GM23338 (cell line): Measurements from ENCODE around the gene PDE12. TPM values are rescaled to one million over a fixed set of nuclear protein-coding genes. Genes with fewer than 3 reads are reported as not detected.

Source experiments
- ATAC-seq: fragments of 200-7000 bp; cut with Tn5 transposase; 3 replicates; pipeline ENCODE4 v1.9.1; 2020
- DNase-seq: peaks from one replicate; pipeline ENCODE4 v3.0.0-alpha.2; 2015; ENCODE audit warnings: low spot score
- H2AFZ ChIP-seq: fragments of 200-600 bp; sonication (generic); 2 replicates; pipeline ENCODE4 v1.8.0; 2016; ENCODE audit warnings: antibody characterized with exemption, mild to moderate bottlenecking, moderate library complexity
- H3F3A ChIP-seq: fragments of 200-600 bp; sonication (generic); replicated peaks from 2 replicates; pipeline ENCODE4 v1.8.0; 2017; ENCODE audit warnings: antibody characterized with exemption, mixed run types, low read depth
- H3K27ac ChIP-seq: fragments of 200-600 bp; sonication (generic); 2 replicates; pipeline ENCODE4 v1.6.1; 2016; ENCODE audit warnings: low read depth
- H3K27me3 ChIP-seq: fragments of 200-600 bp; sonication (generic); 2 replicates; pipeline ENCODE4 v1.8.0; 2016; ENCODE audit warnings: mild to moderate bottlenecking, mixed run types, moderate library complexity; ENCODE audit not compliant: insufficient read depth
- H3K36me3 ChIP-seq: fragments of 200-600 bp; sonication (generic); 2 replicates; pipeline ENCODE4 v1.8.0; 2016; ENCODE audit warnings: mild to moderate bottlenecking; ENCODE audit not compliant: insufficient read depth
- H3K4me1 ChIP-seq: fragments of 200-600 bp; sonication (generic); 2 replicates; pipeline ENCODE4 v1.8.0; 2016; ENCODE audit warnings: mild to moderate bottlenecking, moderate library complexity; ENCODE audit not compliant: insufficient read depth
- H3K4me2 ChIP-seq: fragments of 200-600 bp; sonication (generic); 2 replicates; pipeline ENCODE4 v1.7.1; 2017; ENCODE audit warnings: mixed run types
- H3K4me3 ChIP-seq: fragments of 200-600 bp; sonication (generic); 2 replicates; pipeline ENCODE4 v1.6.1; 2016; ENCODE audit warnings: mixed run types
- H3K79me2 ChIP-seq: fragments of 200-600 bp; sonication (generic); replicated peaks from 2 replicates; pipeline ENCODE4 v1.8.0; 2017; ENCODE audit warnings: mild to moderate bottlenecking; ENCODE audit not compliant: insufficient read depth
- H3K9me2 ChIP-seq: fragments of 200-600 bp; sonication (generic); 2 replicates; pipeline ENCODE4 v1.8.0; 2017; ENCODE audit not compliant: insufficient read depth
- H4K20me1 ChIP-seq: fragments of 200-600 bp; sonication (generic); replicated peaks from 2 replicates; pipeline ENCODE4 v1.8.0; 2017; ENCODE audit warnings: mild to moderate bottlenecking; ENCODE audit not compliant: insufficient read depth
- H3K27ac Mint-ChIP-seq: 2 replicates; pipeline ENCODE4 v1.8.0; 2020; ENCODE audit warnings: inconsistent platforms, mild to moderate bottlenecking, moderate library complexity, mixed read lengths
- H3K27me3 Mint-ChIP-seq: 3 replicates; pipeline ENCODE4 v1.8.0; 2022; ENCODE audit warnings: low read depth, mild to moderate bottlenecking, moderate library complexity, mixed read lengths, inconsistent platforms; ENCODE audit not compliant: insufficient read depth, poor library complexity
- H3K36me3 Mint-ChIP-seq: 3 replicates; pipeline ENCODE4 v1.8.0; 2021; ENCODE audit warnings: low read depth, mild to moderate bottlenecking, inconsistent platforms, moderate library complexity, mixed read lengths
- H3K4me1 Mint-ChIP-seq: 3 replicates; pipeline ENCODE4 v1.8.0; 2020; ENCODE audit warnings: mild to moderate bottlenecking, inconsistent platforms, mixed read lengths
- H3K4me3 Mint-ChIP-seq: 3 replicates; pipeline ENCODE4 v1.8.0; 2021; ENCODE audit warnings: moderate library complexity, mild to moderate bottlenecking, inconsistent platforms, mixed read lengths
- H3K9me3 Mint-ChIP-seq: 3 replicates; pipeline ENCODE4 v1.8.0; 2020; ENCODE audit warnings: moderate library complexity, mild to moderate bottlenecking, inconsistent platforms, mixed read lengths
- CREB1 ChIP-seq: fragments of 250-450 bp; sonication (Bioruptor Pico); IDR thresholded peaks from 2 replicates; pipeline ENCODE4 v1.5.0; 2020; ENCODE audit warnings: low read depth, mild to moderate bottlenecking, moderate library complexity
- EZH2 ChIP-seq: fragments of 200-600 bp; sonication (generic); IDR thresholded peaks from one replicate; pipeline ENCODE4 v1.8.0; 2017; ENCODE audit warnings: antibody characterized with exemption, mild to moderate bottlenecking, low read depth; ENCODE audit not compliant: unreplicated experiment
- EZH2phosphoT487 ChIP-seq: fragments of 200-600 bp; sonication (generic); IDR thresholded peaks from one replicate; pipeline ENCODE4 v1.8.1; 2018; ENCODE audit warnings: antibody characterized with exemption; ENCODE audit not compliant: unreplicated experiment
- JUNB ChIP-seq: IDR thresholded peaks from one replicate; pipeline ENCODE4 v1.6.1; 2016; ENCODE audit warnings: antibody characterized with exemption; ENCODE audit not compliant: unreplicated experiment
- NANOG ChIP-seq: IDR thresholded peaks from 2 replicates; pipeline ENCODE4 v1.6.1; 2016; ENCODE audit warnings: antibody characterized with exemption, borderline replicate concordance
- POLR2AphosphoS5 ChIP-seq: IDR thresholded peaks from 2 replicates; pipeline ENCODE4 v1.6.1; 2016; ENCODE audit warnings: antibody characterized with exemption, low read depth
- REST ChIP-seq: IDR thresholded peaks from one replicate; pipeline ENCODE4 v1.6.1; 2018; ENCODE audit warnings: antibody characterized with exemption; ENCODE audit not compliant: unreplicated experiment
- STAT1 ChIP-seq: IDR thresholded peaks from one replicate; pipeline ENCODE4 v1.6.1; 2016; ENCODE audit warnings: antibody characterized with exemption; ENCODE audit not compliant: unreplicated experiment
- ZNF114 ChIP-seq: fragments of 250-450 bp; sonication (Bioruptor Pico); IDR thresholded peaks from 2 replicates; pipeline ENCODE4 v1.5.0; 2020; ENCODE audit warnings: mild to moderate bottlenecking, moderate library complexity
- ZNF331 ChIP-seq: fragments of 250-450 bp; sonication (Bioruptor Pico); IDR thresholded peaks from 2 replicates; pipeline ENCODE4 v1.5.0; 2020; ENCODE audit warnings: low read depth, mild to moderate bottlenecking, moderate library complexity
- ZNF462 ChIP-seq: fragments of 250-450 bp; sonication (Bioruptor Pico); IDR thresholded peaks from 2 replicates; pipeline ENCODE4 v1.5.0; 2020; ENCODE audit warnings: mild to moderate bottlenecking, moderate library complexity
- polyA plus RNA-seq: library from polyadenylated mRNA; unstranded; fragments of >200 nt; fragmentation: Nextera tagmentation; extraction: Ambion mirVana; gene quantifications from 2 replicates; pipeline ENCODE4 v1.2.1, GENCODE V29; 2016
- total RNA-seq: library from RNA; depleted of rRNA; stranded (reverse); fragments of >200 nt; shearing (Covaris generic); gene quantifications from 2 replicates; pipeline ENCODE4 v1.2.3, GENCODE V29; 2014
- TF ChIP-seq, protein P1 (sequence below), 2 experiments: fragments of 200-600 bp in 1 of 2; sonication (generic) in 1 of 2; conservative IDR thresholded peaks; 2 replicates each; pipeline versions ENCODE4 v1.5.1 to v1.6.1; 2016 to 2017; ENCODE audit warnings: antibody characterized with exemption in 2 of 2, low read depth in 2 of 2, mild to moderate bottlenecking in 2 of 2, moderate library complexity in 1 of 2
- TF ChIP-seq, protein P2 (sequence below): IDR thresholded peaks from 2 replicates; pipeline ENCODE4 v1.6.1; 2016; ENCODE audit warnings: antibody characterized with exemption

PDE12 gene
- total and polyA plus RNA-seq, 2 experiments from 2014 or later: 5.0 to 14.3 TPM

DNA sequence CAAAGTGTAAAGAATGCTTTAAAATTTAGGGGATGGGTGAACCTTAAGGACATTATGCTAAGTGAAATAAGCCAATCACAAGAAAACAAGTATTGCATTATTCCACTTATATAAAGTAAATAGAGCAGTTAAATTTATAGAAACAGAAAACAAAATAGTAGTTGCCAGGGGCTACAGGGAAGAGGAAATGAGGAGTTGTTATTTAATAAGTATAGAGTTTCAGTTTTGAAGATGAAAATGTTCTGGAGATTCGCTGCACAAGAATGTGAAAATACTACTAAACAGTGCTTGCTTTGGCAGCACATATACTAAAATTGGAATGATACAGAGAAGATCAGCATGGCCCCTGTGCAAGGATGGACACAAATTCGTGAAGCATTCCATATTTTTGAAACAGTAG lies 43.9 kb upstream of the PDE12 start:
- no peak overlapping the region for H3K4me3 ChIP-seq
- H3K27ac ChIP-seq: no peak overlapping the region
- ATAC-seq (no peak), DNase-seq (no peak)
- H3K79me2 ChIP-seq: no peaks in the 10 kb centered on the region
- no peak for TF ChIP-seq REST
- TF ChIP-seq EZH2phosphoT487: no peak
- TF ChIP-seq JUNB: no peak
- TF ChIP-seq STAT1: no peak
- no peak for TF ChIP-seq ZNF331 (CRISPR knock-in tag)
- no peak for TF ChIP-seq EZH2
- no peak for TF ChIP-seq POLR2AphosphoS5
- TF ChIP-seq, protein P1, sequence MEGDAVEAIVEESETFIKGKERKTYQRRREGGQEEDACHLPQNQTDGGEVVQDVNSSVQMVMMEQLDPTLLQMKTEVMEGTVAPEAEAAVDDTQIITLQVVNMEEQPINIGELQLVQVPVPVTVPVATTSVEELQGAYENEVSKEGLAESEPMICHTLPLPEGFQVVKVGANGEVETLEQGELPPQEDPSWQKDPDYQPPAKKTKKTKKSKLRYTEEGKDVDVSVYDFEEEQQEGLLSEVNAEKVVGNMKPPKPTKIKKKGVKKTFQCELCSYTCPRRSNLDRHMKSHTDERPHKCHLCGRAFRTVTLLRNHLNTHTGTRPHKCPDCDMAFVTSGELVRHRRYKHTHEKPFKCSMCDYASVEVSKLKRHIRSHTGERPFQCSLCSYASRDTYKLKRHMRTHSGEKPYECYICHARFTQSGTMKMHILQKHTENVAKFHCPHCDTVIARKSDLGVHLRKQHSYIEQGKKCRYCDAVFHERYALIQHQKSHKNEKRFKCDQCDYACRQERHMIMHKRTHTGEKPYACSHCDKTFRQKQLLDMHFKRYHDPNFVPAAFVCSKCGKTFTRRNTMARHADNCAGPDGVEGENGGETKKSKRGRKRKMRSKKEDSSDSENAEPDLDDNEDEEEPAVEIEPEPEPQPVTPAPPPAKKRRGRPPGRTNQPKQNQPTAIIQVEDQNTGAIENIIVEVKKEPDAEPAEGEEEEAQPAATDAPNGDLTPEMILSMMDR (conservative IDR thresholded peaks at IDR 0.05; ENCODE audit: low read depth in 2 of 2): no peak
- TF ChIP-seq, protein P2, sequence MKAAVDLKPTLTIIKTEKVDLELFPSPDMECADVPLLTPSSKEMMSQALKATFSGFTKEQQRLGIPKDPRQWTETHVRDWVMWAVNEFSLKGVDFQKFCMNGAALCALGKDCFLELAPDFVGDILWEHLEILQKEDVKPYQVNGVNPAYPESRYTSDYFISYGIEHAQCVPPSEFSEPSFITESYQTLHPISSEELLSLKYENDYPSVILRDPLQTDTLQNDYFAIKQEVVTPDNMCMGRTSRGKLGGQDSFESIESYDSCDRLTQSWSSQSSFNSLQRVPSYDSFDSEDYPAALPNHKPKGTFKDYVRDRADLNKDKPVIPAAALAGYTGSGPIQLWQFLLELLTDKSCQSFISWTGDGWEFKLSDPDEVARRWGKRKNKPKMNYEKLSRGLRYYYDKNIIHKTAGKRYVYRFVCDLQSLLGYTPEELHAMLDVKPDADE: no peak
- no peak for TF ChIP-seq ZNF114
- TF ChIP-seq CREB1 (CRISPR knock-in tag): no peak
- TF ChIP-seq ZNF462 (CRISPR knock-in tag): no peak
- TF ChIP-seq NANOG: no peak
- no peaks in the 10 kb centered on the region for H3K27me3 ChIP-seq
- H3K36me3 ChIP-seq: no peaks in the 10 kb centered on the region
- Mint-ChIP-seq H3K36me3 (no peaks in the 10 kb centered on the region), H3K9me3 (no peaks in the 10 kb centered on the region), H3K27ac (no peak overlapping the region), H3K27me3 (no peaks in the 10 kb centered on the region), H3K4me1 (no peaks in the 10 kb centered on the region), H3K4me3 (no peak overlapping the region)
- H3K4me2 ChIP-seq: no peak overlapping the region
- H3K4me1 ChIP-seq: no peaks in the 10 kb centered on the region
- H4K20me1 ChIP-seq: no peaks in the 10 kb centered on the region
- H2AFZ ChIP-seq: no peak overlapping the region
- H3F3A ChIP-seq: no peaks in the 10 kb centered on the region
- H3K9me2 ChIP-seq: no peaks in the 10 kb centered on the region
